Gastrocnemius medialis (tissue), 4 donors: Measurements from ENCODE around the gene RREB1.

ENCODE experiments used
- POLR2A ChIP-seq, 2 donors: fragments of 450-650 bp; IDR thresholded peaks; one replicate each; pipeline ENCODE4 v1.6.1; 2017; ENCODE audit warnings: antibody characterized with exemption in 2 of 2, mild to moderate bottlenecking in 2 of 2, moderate library complexity in 2 of 2
- TF ChIP-seq, protein P1 (sequence below), 5 experiments: fragments of 450-650 bp in 3 of 5; fragments of 200-600 bp in 2 of 5; sonication (generic) in 2 of 5; IDR thresholded peaks in 4 of 5; conservative IDR thresholded peaks in 1 of 5; 1 replicate in 4 of 5; 2 replicates in 1 of 5; pipeline ENCODE4 v1.5.1; 2016 to 2019; ENCODE audit warnings: antibody characterized with exemption in 5 of 5, mild to moderate bottlenecking in 3 of 5, moderate library complexity in 3 of 5

DNA sequence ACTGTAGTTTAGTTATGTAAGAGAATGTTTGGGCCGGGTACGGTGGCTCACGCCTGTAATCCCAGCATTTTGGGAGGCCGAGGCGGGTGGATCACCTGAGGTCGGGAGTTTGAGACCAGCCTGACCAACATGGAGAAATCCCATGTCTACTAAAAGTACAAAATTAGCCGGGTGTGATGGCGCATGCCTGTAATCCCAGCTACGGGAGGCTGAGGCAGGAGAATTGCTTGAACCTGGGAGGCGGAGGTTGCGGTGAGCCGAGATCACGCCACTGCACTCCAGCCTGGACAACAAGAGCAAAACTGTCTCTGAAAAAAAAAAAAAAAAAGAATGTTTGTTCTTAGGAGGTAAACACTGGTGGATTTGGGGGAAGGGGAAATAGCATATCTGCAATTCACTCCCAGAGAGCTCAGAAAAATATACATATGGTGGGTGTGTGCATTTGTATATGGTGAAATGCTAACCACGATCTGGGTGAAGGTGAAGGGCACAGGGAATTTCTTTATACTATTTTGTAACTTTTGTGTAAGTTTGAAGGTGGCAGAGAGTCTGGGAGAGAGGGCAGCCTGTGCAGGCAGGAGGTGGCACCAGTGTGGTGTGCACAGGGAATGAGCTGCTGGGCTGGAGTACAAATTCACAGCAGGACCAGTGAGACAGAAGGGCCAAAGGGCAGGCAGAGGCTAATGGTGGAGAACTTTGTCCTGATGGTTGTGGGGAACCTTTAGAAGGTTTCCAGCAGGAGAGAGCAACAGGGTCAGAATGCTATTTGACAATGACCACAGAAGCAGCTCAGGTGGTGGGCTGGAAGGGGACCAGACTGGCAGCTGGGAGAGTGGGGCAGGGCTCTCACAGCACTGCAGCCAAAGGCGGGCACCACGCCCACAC lies 162.8 kb downstream of the RREB1 start:
- TF ChIP-seq, protein P1, sequence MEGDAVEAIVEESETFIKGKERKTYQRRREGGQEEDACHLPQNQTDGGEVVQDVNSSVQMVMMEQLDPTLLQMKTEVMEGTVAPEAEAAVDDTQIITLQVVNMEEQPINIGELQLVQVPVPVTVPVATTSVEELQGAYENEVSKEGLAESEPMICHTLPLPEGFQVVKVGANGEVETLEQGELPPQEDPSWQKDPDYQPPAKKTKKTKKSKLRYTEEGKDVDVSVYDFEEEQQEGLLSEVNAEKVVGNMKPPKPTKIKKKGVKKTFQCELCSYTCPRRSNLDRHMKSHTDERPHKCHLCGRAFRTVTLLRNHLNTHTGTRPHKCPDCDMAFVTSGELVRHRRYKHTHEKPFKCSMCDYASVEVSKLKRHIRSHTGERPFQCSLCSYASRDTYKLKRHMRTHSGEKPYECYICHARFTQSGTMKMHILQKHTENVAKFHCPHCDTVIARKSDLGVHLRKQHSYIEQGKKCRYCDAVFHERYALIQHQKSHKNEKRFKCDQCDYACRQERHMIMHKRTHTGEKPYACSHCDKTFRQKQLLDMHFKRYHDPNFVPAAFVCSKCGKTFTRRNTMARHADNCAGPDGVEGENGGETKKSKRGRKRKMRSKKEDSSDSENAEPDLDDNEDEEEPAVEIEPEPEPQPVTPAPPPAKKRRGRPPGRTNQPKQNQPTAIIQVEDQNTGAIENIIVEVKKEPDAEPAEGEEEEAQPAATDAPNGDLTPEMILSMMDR (IDR thresholded peaks at IDR 0.05 in 4 of 5, conservative IDR thresholded peaks at IDR 0.05 in 1 of 5) = no peak
- no peak for TF ChIP-seq POLR2A (IDR thresholded peaks at IDR 0.05)
